Vagina (tissue), 2 donors: Measurements from ENCODE around the gene ZNF516.

Experiments
- POLR2A ChIP-seq, 2 donors: fragments of 450-650 bp; IDR thresholded peaks; one replicate each; pipeline ENCODE4 v1.6.1; 2017; ENCODE audit warnings: antibody characterized with exemption in 2 of 2, mild to moderate bottlenecking in 2 of 2, moderate library complexity in 2 of 2
- POLR2AphosphoS5 ChIP-seq, 2 donors: sonication (generic); formaldehyde crosslinking; IDR thresholded peaks; one replicate each; pipeline ENCODE4 v1.9.0; 2017; ENCODE audit warnings: antibody characterized with exemption in 2 of 2, mild to moderate bottlenecking in 2 of 2, low read depth in 1 of 2; ENCODE audit not compliant: insufficient read depth in 1 of 2
- TF ChIP-seq, protein P1 (sequence below), 3 experiments: fragments of 450-650 bp in 2 of 3; fragments of 200-600 bp in 1 of 3; sonication (generic) in 1 of 3; IDR thresholded peaks; one replicate each; pipeline ENCODE4 v1.5.1; 2017 to 2019; ENCODE audit warnings: antibody characterized with exemption in 3 of 3, mild to moderate bottlenecking in 2 of 3, moderate library complexity in 2 of 3

DNA sequence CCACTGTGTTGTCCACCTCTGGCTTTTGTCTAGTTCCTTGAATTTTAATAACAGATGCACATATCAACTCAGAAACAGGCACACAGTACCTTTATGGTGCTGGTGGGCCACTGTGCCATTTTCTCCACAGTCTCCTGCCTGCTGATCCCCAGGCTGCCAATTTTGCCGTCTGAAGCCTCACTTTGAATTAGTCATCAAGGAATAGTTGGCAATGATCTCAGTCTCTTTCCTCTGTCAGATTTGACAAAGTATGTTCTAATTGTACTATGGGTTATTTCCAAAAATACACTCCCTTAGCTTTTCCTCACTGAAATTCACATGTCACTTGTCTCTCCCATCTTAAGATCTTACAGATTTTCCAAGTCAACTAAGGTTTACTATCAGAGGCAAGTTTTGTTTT, 140.7 kb downstream of the ZNF516 start:
- TF ChIP-seq, protein P1, sequence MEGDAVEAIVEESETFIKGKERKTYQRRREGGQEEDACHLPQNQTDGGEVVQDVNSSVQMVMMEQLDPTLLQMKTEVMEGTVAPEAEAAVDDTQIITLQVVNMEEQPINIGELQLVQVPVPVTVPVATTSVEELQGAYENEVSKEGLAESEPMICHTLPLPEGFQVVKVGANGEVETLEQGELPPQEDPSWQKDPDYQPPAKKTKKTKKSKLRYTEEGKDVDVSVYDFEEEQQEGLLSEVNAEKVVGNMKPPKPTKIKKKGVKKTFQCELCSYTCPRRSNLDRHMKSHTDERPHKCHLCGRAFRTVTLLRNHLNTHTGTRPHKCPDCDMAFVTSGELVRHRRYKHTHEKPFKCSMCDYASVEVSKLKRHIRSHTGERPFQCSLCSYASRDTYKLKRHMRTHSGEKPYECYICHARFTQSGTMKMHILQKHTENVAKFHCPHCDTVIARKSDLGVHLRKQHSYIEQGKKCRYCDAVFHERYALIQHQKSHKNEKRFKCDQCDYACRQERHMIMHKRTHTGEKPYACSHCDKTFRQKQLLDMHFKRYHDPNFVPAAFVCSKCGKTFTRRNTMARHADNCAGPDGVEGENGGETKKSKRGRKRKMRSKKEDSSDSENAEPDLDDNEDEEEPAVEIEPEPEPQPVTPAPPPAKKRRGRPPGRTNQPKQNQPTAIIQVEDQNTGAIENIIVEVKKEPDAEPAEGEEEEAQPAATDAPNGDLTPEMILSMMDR (IDR thresholded peaks at IDR 0.05): no peak
- TF ChIP-seq POLR2AphosphoS5 (IDR thresholded peaks at IDR 0.05; ENCODE audit: insufficient read depth in 1 of 2, low read depth in 1 of 2) (no peak), POLR2A (IDR thresholded peaks at IDR 0.05) (no peak)
